Activated T-cell treated with anti-CD3 and anti-CD28 coated beads for 24 hours (primary cell): Measurements from ENCODE around the gene PGAP6.

Experiments used
- DNase-seq: peaks from one replicate; pipeline ENCODE4 v3.0.0-alpha.2; 2020; ENCODE audit warnings: low read depth

Gene PGAP6

DNA sequence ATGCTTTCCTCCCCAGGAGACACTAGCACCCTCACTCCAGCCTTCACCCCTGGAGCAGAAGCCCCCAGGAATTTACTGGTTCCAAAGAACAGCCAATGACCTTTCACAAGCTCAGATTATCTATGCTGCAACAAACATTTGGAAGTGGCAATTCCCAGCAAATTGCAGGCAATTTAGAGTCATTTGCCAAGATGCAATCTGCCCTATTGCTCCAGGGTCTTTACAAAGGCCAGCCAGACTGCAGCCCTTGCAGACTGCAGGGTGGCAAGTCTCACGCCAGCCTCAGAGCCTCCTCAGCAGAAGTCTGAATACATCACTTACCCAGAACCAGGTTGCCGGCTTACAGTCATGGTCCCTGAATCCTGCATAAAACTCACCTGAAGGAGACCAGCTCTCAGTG, 51.0 kb downstream of the PGAP6 start:
- no peak for DNase-seq

DNA sequence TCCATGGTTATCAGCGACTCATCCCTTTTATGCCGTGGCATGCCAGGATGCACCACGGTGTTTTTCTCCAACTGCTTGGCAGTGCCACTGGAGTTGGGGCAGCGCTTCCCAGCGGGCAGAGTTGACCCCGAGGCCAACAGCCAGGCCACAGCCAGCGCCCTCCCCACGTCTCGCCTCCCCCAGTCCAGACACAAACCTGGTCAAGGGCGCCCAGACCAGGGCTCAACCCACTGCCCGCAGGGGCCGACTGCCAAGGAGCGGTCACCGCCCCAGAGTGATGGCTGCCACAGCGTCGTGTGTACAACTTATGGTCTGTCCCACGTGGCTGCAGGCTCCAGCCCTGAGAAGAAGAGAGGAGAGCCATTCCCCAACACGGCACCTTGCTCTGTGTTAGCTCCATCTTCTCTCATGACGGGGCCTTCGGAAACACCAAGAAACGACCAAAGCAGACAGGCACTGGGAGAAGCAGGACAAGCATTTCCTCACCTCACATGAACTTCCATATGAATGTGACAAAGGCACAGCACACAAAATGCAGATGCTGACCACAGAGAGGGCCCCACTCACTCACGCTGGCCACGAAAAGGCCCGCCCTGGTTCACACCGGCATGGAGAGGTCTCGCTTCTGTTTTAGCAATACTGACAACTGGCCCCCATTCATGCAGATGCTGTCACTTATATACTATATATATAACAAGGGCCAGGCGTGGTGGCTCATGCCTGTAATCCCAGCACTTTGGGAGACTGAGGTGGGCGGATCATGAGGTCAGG, 56.2 kb downstream of the PGAP6 start:
- no peak for DNase-seq

DNA sequence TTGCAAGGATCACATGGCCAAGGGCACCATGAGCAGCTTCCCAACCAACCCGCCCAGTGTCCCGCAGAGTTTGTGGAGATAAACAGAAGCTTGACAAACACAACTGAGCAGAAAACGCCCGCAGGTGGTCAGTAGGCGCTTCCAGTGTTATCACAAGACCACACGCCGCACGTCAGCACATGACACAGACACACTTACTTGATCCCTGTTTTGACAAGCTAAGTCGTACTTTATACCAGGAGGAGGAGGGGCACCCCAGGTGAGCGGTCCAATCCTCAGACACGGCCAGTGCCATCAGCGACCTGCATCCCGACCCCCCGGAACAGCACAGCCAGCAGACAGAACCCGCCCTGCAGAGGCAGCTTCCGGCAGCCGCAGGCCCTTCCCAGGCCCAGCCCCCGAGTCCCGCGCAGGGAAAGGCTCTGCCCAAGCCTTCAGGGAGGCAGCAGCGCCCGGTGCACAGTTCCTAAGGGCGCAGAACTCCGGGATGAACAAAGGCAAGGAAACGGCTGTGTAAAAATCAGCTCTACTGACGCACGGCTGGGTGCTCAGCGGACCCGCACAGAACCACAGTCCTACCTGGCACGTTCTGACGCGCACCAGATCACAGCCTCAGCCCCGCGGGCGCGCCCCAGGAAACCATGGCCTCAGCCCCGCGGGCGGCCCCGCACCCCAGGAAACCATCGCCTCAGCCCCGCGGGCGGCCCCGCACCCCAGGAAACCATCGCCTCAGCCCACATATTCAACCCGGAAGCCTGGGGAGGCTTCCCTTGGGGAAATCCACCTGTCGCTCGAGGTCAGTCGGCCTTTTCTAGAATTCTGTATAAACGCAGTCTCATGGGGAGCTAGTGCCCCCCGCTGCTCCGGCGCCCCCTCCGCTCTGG, 57.1 kb downstream of the PGAP6 start:
- peak; percentile 29 for DNase-seq

DNA sequence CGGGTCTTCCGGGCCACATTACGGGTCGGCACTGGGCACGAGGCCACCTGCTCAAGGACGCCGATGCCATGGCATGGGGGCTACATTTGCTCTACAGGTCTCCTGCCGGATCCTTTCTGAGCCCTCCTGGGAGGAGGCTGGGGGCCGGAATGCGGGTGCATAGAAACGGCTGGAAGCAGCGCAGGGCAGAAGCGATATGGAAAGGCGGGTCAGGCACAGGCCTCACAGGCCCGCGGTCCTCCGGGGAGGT, 57.7 kb downstream of the PGAP6 start:
- DNase-seq: no peak

DNA sequence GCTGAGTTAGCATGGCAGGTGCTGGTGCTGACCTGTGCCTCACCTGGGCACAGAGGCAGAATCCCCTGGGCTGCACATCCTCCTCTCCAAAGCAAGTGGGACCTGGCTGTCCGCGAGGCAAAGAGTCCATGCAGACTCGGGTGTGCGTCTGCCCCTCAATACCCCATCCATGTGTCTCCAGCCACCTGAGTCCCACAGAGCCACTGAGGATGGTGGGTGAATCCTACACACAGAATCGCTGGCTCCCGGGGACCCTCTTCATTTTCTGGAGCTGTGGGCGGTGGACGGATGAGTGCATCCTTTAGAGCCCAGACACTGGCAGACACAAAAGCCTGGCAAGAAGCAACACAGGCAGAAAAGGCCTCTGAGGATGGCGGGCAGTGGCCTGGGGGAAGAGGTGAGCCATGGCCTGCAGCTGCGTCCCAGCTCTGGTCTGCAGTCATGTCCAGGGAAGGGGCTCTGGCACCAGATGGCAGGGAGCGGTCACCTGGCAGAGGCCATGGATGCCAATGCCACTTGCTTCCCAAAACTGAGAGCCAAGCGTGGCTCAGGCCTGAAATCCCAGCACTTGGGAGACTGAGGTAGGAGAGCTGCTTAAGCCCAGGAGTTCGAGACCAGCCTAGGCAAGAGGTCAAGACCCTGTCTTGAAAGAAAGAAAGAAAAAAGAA, 59.2 kb downstream of the PGAP6 start:
- DNase-seq: no peak

DNA sequence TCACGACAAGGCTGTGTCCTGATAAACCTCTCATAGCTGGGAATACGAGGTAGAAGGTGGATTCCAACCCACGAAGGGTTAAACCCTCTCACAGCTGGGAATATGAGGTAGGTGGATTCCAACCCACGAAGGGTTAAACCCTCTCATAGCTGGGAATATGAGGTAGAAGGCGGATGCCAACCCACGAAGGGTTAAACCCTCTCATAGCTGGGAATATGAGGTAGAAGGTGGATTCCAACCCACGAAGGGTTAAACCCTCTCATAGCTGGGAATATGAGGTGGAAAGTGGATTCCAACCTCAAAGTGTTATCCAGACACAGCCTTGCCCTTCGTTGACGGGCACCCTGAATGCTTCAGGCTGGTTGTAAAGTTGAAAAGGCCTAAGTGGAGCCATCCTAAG, 60.2 kb downstream of the PGAP6 start:
- no peak for DNase-seq
